ENCODE results near the gene MOCOS. TPM values are rescaled to one million over a fixed set of nuclear protein-coding genes. Genes with fewer than 3 reads are reported as not detected.

The MOCOS gene
- total RNA-seq, 3 donors from 2014 or later, result 5.2 to 9.7 (median 9.1) TPM

DNA sequence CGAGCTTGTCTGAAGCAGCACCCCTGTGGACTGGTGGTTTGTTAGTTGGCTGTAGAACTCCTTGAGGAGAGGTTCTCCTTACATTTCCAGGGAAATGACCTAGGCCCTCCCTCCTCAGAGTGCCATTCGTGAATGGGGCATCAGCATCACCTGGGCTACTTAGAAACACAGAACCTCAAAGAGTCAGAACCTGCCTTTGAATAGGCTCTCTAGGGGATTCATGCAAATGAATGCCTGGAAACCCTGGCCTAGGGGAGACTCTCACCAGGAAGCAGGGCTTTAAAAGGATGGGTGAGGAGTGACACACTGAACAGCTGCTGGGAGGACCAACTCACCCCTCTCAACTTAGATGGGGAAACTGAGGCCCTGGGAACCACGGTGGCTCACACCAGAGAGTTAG is 2.1 kb upstream of the MOCOS start:
- no peaks in the 10 kb centered on the region for H3K4me1 ChIP-seq
- H3K9me3 ChIP-seq, result no peaks in the 10 kb centered on the region
- H3K36me3 ChIP-seq, result no peaks in the 10 kb centered on the region
- intact Hi-C loops (cut with DNase I; ENCODE audit: low total_unique reads), result no loop called here
- DNase-seq (ENCODE audit: low spot score in 2 of 2), result no peak
- H3K27me3 ChIP-seq, result no peaks in the 10 kb centered on the region
- H3K4me3 ChIP-seq, result no peak overlapping the region
- H3K27ac ChIP-seq, result no peak overlapping the region
- TF ChIP-seq POLR2AphosphoS5 (IDR thresholded peaks at IDR 0.05) (no peak), POLR2A (IDR thresholded peaks at IDR 0.05) (no peak), CTCF (IDR thresholded peaks at IDR 0.05) (no peak)

GRCh38 chr18:36185901-36186460 is 1.3 kb upstream of the MOCOS start:
- Histone ChIP-seq H3K27me3 (no peaks in the 10 kb centered on the region), H3K4me1 (no peaks in the 10 kb centered on the region), H3K4me3 (peak overlapping the region in 2 of 3 donors; percentile 73 to 97), H3K9me3 (no peaks in the 10 kb centered on the region), H3K36me3 (no peaks in the 10 kb centered on the region), H3K27ac (no peak overlapping the region)
- intact Hi-C loops (cut with DNase I; ENCODE audit: low total_unique reads), result loop anchor here (1.0 kb wide), 1 partner anchor 47 kb away; no protein-coding TSS in a partner anchor
- TF ChIP-seq POLR2AphosphoS5 (IDR thresholded peaks at IDR 0.05) (no peak), CTCF (IDR thresholded peaks at IDR 0.05) (no peak), POLR2A (IDR thresholded peaks at IDR 0.05) (no peak)
- no peak for DNase-seq (ENCODE audit: low spot score in 2 of 2)

GRCh38 chr18:36186461-36187192 is 670 bp upstream of the MOCOS start:
- Histone ChIP-seq H3K4me1 (no peaks in the 10 kb centered on the region), H3K27me3 (no peaks in the 10 kb centered on the region), H3K27ac (peak overlapping the region; percentile 40 to 68), H3K36me3 (no peaks in the 10 kb centered on the region), H3K9me3 (no peaks in the 10 kb centered on the region), H3K4me3 (peak overlapping the region; percentile 52 to 97 (median 73))
- intact Hi-C loops (cut with DNase I; ENCODE audit: low total_unique reads), result loop anchor here (1.0 kb wide), 1 partner anchor 47 kb away; no protein-coding TSS in a partner anchor
- TF ChIP-seq POLR2A (IDR thresholded peaks at IDR 0.05), result no peak
- TF ChIP-seq CTCF (IDR thresholded peaks at IDR 0.05), result no peak
- TF ChIP-seq POLR2AphosphoS5 (IDR thresholded peaks at IDR 0.05), result no peak
- peak in 1 of 2 donors; percentile 59 for DNase-seq (ENCODE audit: low spot score in 2 of 2)

DNA sequence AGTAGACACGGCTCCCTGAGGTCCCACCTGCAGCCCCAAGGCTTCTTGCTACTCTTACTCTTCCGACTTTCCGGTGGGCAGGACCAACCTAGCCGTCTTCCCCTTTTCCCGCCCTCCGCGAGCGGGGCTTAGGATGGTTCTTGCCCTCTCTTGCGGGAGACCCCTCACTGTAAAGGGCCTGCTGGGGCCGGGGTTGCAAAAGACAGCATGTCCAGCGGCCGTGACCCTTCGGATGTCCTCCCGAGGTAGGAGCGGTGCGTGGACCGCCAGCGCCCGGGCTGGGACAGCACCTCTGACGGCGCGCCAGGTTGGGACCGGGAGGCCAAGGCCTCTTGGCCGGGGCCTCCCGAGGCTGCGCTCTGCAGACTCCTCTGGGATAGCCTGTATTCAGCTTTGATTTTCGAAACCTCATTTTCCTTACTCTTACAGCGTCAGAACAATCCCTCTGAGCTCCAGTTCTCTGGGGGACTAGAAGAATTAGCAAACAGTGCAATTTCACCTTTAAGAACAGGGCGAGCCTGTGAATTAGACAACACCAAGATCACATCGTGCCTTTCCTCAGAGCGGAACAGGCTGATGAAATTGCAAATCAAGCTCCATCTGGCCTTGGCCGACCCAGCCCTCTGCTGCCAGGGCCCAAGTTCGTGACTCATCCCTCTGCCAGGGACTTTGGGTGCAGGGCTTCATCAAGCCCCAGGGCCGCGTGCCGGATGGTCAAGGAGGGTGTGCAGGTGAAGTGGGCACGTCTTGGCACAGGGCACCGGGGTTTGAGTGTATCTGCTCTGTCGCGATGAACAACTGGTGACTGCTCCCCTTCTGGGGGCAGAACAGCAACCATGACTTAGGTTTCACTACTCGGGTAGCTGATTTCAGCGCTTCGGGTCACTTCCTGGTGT is 777 bp downstream of the MOCOS start:
- Histone ChIP-seq H3K27me3 (no peaks in the 10 kb centered on the region), H3K4me3 (peak overlapping the region; percentile 52 to 97 (median 73)), H3K9me3 (no peaks in the 10 kb centered on the region), H3K27ac (peak overlapping the region; percentile 40 to 68), H3K36me3 (no peaks in the 10 kb centered on the region), H3K4me1 (no peaks in the 10 kb centered on the region)
- intact Hi-C loops (cut with DNase I; ENCODE audit: low total_unique reads), result no loop called here
- TF ChIP-seq CTCF (IDR thresholded peaks at IDR 0.05) (no peak), POLR2AphosphoS5 (IDR thresholded peaks at IDR 0.05) (no peak), POLR2A (IDR thresholded peaks at IDR 0.05) (no peak)
- DNase-seq (ENCODE audit: low spot score in 2 of 2), result no peak
